K562 (cell line): ENCODE results near the gene SLC38A2. TPM values are rescaled to one million over a fixed set of nuclear protein-coding genes. Genes with fewer than 3 reads are reported as not detected.

ENCODE experiments used
- EHMT2 ChIP-seq: fragments of 450-650 bp; IDR thresholded peaks from 2 replicates; pipeline ENCODE4 v1.6.1; 2018; ENCODE audit warnings: antibody characterized with exemption
- HNRNPLL ChIP-seq: fragments of 200-400 bp; formaldehyde crosslinking; IDR thresholded peaks from 2 replicates; pipeline ENCODE4 v1.6.1; 2017; ENCODE audit warnings: low read length, low read depth, mild to moderate bottlenecking; ENCODE audit not compliant: poor library complexity, severe bottlenecking
- KDM1A ChIP-seq, 2 experiments: fragments of 450-650 bp; IDR thresholded peaks; 2 replicates each; pipeline ENCODE4 v1.6.1; 2016; ENCODE audit warnings: mild to moderate bottlenecking in 2 of 2
- KDM2B ChIP-seq: fragments of 250-450 bp; sonication (Bioruptor Pico); IDR thresholded peaks from 2 replicates; pipeline ENCODE4 v1.8.0; 2021; ENCODE audit warnings: mild to moderate bottlenecking, moderate library complexity
- NFIX ChIP-seq: fragments of 250-450 bp; sonication (Bioruptor Pico); IDR thresholded peaks from 2 replicates; pipeline ENCODE4 v1.4.0; 2020; ENCODE audit warnings: low read depth, mild to moderate bottlenecking, moderate library complexity
- RAD21 ChIP-seq, 2 experiments: fragments of 250-450 bp in 1 of 2; fragments of 450-650 bp in 1 of 2; sonication (Bioruptor Pico) in 1 of 2; formaldehyde crosslinking in 1 of 2; IDR thresholded peaks in 1 of 2; conservative IDR thresholded peaks in 1 of 2; 2 replicates each; pipeline versions ENCODE4 v1.4.0 to v1.8.0; 2020 to 2022; ENCODE audit warnings: mild to moderate bottlenecking in 2 of 2, moderate library complexity in 1 of 2
- RNF2 ChIP-seq: sonication (generic); IDR thresholded peaks from 2 replicates; pipeline ENCODE4 v1.6.1; 2016
- SETDB1 ChIP-seq: IDR thresholded peaks from one replicate; pipeline ENCODE4 v1.6.1; 2012; ENCODE audit warnings: low read length, control low read depth, inconsistent platforms
- SIRT6 ChIP-seq: IDR thresholded peaks from one replicate; pipeline ENCODE4 v1.6.1; 2012; ENCODE audit warnings: low read depth, mild to moderate bottlenecking, control low read depth, inconsistent platforms, low read length, moderate library complexity
- SIX5 ChIP-seq, 2 experiments: IDR thresholded peaks; 2 replicates each; pipeline ENCODE4 v1.6.1; 2011; ENCODE audit warnings: low read length in 2 of 2, borderline replicate concordance in 1 of 2, low read depth in 1 of 2, mild to moderate bottlenecking in 1 of 2, moderate library complexity in 1 of 2; ENCODE audit not compliant: insufficient read depth in 1 of 2
- SNRNP70 ChIP-seq: fragments of 200-400 bp; formaldehyde crosslinking; optimal IDR thresholded peaks from 2 replicates; pipeline ENCODE3; 2017; ENCODE audit warnings: low read depth, low read length
- SP1 ChIP-seq: sonication (generic); formaldehyde crosslinking; IDR thresholded peaks from 2 replicates; pipeline ENCODE4 v1.8.1; 2022; ENCODE audit warnings: mild to moderate bottlenecking, missing genetic modification reagents
- ZNF408 ChIP-seq: fragments of 250-450 bp; sonication (Bioruptor Pico); IDR thresholded peaks from 2 replicates; pipeline ENCODE4 v1.4.0; 2020; ENCODE audit warnings: low read depth, mild to moderate bottlenecking, moderate library complexity
- polyA plus RNA-seq, 8 experiments: library from polyadenylated mRNA; depleted of rRNA in 4 of 8; stranded (reverse) in 5 of 8; unstranded in 3 of 8; fragments of >200 nt; fragmentation: Nextera tagmentation in 2 of 8; fragmentation: Illumina TruSeq in 1 of 8; extraction: Ambion mirVana in 2 of 8; extraction: Trizol in 1 of 8; gene quantifications; 2 replicates each; pipeline versions ENCODE4 v1.2.1 to v1.2.3, GENCODE V29; 2011 to 2014; ENCODE audit warnings: inconsistent platforms in 1 of 8, missing spikeins in 1 of 8
- total RNA-seq, 7 experiments: library from RNA; depleted of rRNA in 6 of 7; stranded (reverse); fragments of >200 nt in 6 of 7; fragmentation: Illumina TruSeq in 2 of 7; extraction: Trizol in 2 of 7; gene quantifications; 2 replicates each; pipeline versions ENCODE4 v1.2.1 to v1.2.3, GENCODE V29; 2011 to 2021; ENCODE audit warnings: low replicate concordance in 1 of 7
- TF ChIP-seq, protein P1 (sequence below), 2 experiments: fragments of 200-800 bp in 1 of 2; sonication (Bioruptor generic) in 1 of 2; sonication (generic) in 1 of 2; formaldehyde crosslinking in 1 of 2; IDR thresholded peaks in 1 of 2; conservative IDR thresholded peaks in 1 of 2; 2 replicates each; pipeline versions ENCODE4 v1.5.0 to v1.6.1; 2016 to 2020; ENCODE audit warnings: missing compliant biosample characterization in 1 of 2, missing genetic modification characterization in 1 of 2, missing genetic modification reagents in 1 of 2
- TF ChIP-seq, protein P2 (sequence below): fragments of 250-450 bp; sonication (Bioruptor Pico); IDR thresholded peaks from 2 replicates; pipeline ENCODE4 v1.8.0; 2021; ENCODE audit warnings: moderate library complexity, mild to moderate bottlenecking, inconsistent platforms
- TF ChIP-seq, protein P3 (sequence below): fragments of 250-450 bp; sonication (Bioruptor Pico); IDR thresholded peaks from 2 replicates; pipeline ENCODE4 v1.8.0; 2021; ENCODE audit warnings: borderline replicate concordance, mild to moderate bottlenecking, moderate library complexity; ENCODE audit not compliant: poor library complexity, severe bottlenecking
- TF ChIP-seq, protein P4 (sequence below): fragments of 200-400 bp; formaldehyde crosslinking; IDR thresholded peaks from 2 replicates; pipeline ENCODE4 v1.6.1; 2017; ENCODE audit warnings: mild to moderate bottlenecking, low read depth, low read length, moderate library complexity
- TF ChIP-seq, protein P5 (sequence below), 2 experiments: fragments of 450-650 bp in 1 of 2; sonication (generic) in 1 of 2; formaldehyde crosslinking; conservative IDR thresholded peaks; 2 replicates each; pipeline versions ENCODE4 v1.4.0 to v1.8.1; 2020 to 2022; ENCODE audit warnings: mild to moderate bottlenecking in 1 of 2, missing genetic modification reagents in 1 of 2
- TF ChIP-seq, protein P6 (sequence below): sonication (generic); formaldehyde crosslinking; IDR thresholded peaks from 2 replicates; pipeline ENCODE4 v1.8.0; 2022; ENCODE audit warnings: mild to moderate bottlenecking, missing genetic modification reagents, borderline replicate concordance

Gene SLC38A2
- total and polyA plus RNA-seq, 9 of the 15 experiments (the other 6 are each of a cell fraction or from before 2014, with no cell fraction given): 98.7 to 292 (median 143) TPM

DNA sequence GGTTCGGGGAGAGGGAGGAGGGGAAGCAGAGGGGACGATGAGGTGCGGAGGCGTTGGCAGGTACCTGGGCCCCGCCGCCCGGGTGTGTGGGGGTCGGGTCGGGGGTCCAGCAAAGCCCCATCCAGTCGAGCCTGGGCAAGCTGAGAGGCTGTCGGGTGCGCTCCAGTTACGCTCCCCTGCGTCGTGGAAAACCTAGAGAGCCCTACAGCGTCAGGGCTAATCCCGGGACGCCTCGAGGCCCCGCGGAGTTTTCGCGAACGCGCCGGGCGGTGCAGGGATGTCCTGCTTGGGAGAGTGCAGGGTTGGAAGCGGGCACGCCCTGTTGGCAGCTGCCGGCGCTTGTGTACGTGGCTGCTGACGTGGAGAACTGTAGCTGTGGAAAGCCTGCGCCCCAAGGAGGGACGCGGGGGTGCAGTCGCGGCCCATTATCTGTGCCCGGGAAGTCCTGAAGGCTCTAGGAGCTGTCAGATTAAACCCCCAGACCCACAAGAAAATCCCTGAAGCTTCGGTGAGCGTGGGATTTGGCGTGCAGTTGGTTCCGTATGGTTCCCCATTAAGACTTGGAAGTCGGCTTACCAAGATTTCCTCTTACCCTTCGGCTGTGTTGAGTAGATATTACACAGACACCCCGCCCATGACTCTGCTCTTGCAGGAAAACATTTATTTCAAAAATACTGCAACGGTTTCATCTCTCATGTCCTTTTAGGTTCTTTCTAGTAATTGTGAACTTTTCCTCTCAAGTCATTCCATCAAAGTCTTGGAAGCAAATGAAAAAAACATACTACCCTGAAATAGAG lies 11.3 kb upstream of the SLC38A2 start (continued):
- no peak for TF ChIP-seq ZNF408
- TF ChIP-seq KDM2B (CRISPR knock-in tag): no peak
- no peak for TF ChIP-seq SNRNP70
- TF ChIP-seq, protein P1, sequence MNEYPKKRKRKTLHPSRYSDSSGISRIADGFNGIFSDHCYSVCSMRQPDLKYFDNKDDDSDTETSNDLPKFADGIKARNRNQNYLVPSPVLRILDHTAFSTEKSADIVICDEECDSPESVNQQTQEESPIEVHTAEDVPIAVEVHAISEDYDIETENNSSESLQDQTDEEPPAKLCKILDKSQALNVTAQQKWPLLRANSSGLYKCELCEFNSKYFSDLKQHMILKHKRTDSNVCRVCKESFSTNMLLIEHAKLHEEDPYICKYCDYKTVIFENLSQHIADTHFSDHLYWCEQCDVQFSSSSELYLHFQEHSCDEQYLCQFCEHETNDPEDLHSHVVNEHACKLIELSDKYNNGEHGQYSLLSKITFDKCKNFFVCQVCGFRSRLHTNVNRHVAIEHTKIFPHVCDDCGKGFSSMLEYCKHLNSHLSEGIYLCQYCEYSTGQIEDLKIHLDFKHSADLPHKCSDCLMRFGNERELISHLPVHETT (CRISPR knock-in tag; conservative IDR thresholded peaks at IDR 0.05 in 1 of 2, IDR thresholded peaks at IDR 0.05 in 1 of 2): no peak
- peak; percentile 36; the same call in 1 of the 2 replicates for TF ChIP-seq RNF2
- TF ChIP-seq, protein P2, sequence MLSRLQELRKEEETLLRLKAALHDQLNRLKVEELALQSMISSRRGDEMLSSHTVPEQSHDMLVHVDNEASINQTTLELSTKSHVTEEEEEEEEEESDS (CRISPR knock-in tag): no peak
- no peak for TF ChIP-seq NFIX (CRISPR knock-in tag)
- no peak for TF ChIP-seq HNRNPLL
- peak in 1 of 2 experiments; percentile 27; a peak in 1 of 4 replicates for TF ChIP-seq RAD21 (CRISPR knock-in tag; conservative IDR thresholded peaks at IDR 0.05 in 1 of 2, IDR thresholded peaks at IDR 0.05 in 1 of 2)
- TF ChIP-seq, protein P3, sequence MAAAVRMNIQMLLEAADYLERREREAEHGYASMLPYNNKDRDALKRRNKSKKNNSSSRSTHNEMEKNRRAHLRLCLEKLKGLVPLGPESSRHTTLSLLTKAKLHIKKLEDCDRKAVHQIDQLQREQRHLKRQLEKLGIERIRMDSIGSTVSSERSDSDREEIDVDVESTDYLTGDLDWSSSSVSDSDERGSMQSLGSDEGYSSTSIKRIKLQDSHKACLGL: no peak
- TF ChIP-seq SP1 (CRISPR knock-in tag): no peak; the same call in 1 of the 2 replicates
- TF ChIP-seq, protein P4, sequence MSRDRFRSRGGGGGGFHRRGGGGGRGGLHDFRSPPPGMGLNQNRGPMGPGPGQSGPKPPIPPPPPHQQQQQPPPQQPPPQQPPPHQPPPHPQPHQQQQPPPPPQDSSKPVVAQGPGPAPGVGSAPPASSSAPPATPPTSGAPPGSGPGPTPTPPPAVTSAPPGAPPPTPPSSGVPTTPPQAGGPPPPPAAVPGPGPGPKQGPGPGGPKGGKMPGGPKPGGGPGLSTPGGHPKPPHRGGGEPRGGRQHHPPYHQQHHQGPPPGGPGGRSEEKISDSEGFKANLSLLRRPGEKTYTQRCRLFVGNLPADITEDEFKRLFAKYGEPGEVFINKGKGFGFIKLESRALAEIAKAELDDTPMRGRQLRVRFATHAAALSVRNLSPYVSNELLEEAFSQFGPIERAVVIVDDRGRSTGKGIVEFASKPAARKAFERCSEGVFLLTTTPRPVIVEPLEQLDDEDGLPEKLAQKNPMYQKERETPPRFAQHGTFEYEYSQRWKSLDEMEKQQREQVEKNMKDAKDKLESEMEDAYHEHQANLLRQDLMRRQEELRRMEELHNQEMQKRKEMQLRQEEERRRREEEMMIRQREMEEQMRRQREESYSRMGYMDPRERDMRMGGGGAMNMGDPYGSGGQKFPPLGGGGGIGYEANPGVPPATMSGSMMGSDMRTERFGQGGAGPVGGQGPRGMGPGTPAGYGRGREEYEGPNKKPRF: no peak
- no peak for TF ChIP-seq SIRT6
- TF ChIP-seq, protein P5, sequence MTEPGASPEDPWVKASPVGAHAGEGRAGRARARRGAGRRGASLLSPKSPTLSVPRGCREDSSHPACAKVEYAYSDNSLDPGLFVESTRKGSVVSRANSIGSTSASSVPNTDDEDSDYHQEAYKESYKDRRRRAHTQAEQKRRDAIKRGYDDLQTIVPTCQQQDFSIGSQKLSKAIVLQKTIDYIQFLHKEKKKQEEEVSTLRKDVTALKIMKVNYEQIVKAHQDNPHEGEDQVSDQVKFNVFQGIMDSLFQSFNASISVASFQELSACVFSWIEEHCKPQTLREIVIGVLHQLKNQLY (CRISPR knock-in tag; conservative IDR thresholded peaks at IDR 0.05): 0 out of 4 replicates have a peak, but pooled peaks of 1 of the 2 experiments have one; percentile 68
- TF ChIP-seq KDM1A (IDR thresholded peaks at IDR 0.05): no peak
- TF ChIP-seq SIX5 (IDR thresholded peaks at IDR 0.05; ENCODE audit: borderline replicate concordance in 1 of 2, insufficient read depth in 1 of 2, low read depth in 1 of 2, low read length in 2 of 2): no peak
- no peak for TF ChIP-seq EHMT2
- TF ChIP-seq, protein P6, sequence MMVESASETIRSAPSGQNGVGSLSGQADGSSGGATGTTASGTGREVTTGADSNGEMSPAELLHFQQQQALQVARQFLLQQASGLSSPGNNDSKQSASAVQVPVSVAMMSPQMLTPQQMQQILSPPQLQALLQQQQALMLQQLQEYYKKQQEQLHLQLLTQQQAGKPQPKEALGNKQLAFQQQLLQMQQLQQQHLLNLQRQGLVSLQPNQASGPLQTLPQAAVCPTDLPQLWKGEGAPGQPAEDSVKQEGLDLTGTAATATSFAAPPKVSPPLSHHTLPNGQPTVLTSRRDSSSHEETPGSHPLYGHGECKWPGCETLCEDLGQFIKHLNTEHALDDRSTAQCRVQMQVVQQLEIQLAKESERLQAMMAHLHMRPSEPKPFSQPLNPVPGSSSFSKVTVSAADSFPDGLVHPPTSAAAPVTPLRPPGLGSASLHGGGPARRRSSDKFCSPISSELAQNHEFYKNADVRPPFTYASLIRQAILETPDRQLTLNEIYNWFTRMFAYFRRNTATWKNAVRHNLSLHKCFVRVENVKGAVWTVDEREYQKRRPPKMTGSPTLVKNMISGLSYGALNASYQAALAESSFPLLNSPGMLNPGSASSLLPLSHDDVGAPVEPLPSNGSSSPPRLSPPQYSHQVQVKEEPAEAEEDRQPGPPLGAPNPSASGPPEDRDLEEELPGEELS (CRISPR knock-in tag): no peak
- no peak for TF ChIP-seq SETDB1
